HL-60/S4 (cell line): ENCODE results near the gene C11orf21.

Source experiments
- in situ Hi-C: fragments of 300-500 bp; cut with MboI; formaldehyde crosslinking; loops from 2 replicates; pipeline ENCODE4 v1.14.3; 2022; ENCODE audit warnings: low sequenced_read_pairs

C11orf21 gene

DNA sequence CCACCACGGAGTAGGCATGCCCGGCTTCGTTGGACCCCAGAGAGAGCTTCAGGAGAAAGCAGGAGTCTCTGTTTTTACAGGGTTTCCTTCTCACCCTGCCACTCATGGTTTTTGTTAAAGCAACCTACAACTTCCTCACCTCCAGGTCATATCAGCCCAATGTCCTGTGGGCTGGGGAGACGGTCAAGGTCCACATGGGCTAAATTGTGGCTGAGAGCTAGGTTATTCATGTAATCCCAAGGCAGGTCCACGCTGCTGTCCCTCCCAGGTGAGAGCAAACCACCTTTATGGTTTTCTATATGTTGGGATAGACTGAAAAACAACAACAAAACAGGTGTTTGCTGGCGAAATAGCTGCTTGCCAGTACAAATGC lies 19.6 kb upstream of the C11orf21 start:
- in situ Hi-C loops: no loop called here

DNA sequence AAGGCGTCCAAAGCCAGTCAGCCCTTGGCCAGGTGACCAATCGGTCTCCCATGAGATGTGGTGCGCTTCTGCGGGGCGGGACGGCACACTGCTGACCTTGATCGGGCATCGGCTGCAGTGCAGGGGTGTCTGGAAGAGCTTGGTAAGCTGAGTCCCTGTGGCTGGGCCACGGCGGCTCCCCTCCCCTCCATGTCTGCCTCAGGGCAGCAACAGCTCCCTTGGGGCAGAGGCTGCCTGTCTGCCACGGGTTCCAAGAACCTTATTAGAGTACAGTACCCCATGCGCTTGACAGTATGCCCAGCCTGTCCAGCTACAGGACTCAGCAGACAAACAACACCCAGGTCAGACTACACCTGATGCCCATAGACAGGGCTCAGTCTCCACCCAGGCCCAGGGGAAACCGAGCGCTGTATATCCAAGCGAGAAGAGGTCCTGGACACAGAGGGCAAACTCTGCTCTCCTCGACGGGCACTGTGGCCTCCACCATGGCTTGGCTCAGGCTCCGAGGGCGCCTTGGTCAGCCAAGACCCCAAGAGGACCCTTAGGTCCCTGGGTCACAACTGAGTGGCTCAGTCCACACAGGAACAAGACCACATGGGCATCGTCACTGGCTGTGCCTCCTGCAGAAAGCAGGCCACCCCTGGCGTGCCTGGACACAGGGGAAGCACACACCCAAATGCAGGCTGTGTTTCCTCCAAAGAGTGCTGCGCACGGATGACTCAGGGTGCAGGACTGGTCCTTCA lies 19.0 kb upstream of the C11orf21 start:
- in situ Hi-C loops: no loop called here

DNA sequence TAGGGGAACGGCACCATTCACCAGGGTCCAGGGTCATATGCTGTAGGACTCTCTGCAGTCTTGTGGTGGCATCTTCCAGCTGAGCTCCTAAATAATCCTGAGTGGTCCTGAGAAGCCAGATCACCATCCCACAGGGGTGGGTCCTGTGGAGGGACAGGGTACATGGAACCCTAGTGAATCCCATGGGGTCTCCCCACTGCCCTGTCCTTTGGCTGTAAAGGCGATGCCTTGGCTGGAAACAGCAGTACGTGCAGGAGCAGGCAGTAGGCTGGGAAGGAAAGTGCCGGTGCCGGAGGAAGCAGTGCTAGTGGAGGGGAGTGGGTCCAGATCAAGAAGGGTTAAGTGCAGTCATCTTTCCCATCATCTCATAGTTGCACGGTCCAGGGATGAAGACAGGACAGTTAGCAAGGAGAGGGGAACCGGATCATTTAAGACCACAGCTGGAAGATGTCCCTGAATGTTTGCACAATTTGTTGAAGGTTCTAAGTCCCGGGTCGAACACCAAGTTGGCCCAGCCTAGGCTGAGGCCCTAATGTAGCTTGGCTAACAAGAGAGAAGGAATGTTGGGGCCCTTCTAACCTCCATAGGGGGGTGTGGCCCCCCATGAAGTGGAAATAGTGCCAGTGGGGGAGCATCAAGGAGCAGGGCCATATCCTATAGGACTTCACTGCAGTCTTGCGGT lies 18.2 kb upstream of the C11orf21 start:
- in situ Hi-C loops: no loop called here

DNA sequence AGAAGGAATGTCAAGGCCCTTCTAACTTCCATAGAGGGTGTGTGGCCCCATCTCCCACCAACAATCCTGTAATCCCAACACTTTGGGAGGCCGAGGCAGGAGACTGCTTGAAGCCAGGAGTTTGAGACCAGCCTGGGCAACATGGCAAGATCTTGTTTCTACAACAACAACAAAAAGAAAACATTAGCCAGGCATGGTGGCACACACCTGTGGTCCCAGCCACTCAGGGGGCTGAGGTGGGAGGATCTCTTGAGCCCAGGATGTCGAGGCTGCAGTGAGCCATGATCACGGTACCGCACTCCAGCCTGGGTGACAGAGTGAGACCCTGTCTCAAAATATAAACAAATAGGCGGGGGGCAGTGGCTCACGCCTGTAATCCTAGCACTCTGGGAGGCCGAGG lies 17.0 kb upstream of the C11orf21 start:
- in situ Hi-C loops: no loop called here

DNA sequence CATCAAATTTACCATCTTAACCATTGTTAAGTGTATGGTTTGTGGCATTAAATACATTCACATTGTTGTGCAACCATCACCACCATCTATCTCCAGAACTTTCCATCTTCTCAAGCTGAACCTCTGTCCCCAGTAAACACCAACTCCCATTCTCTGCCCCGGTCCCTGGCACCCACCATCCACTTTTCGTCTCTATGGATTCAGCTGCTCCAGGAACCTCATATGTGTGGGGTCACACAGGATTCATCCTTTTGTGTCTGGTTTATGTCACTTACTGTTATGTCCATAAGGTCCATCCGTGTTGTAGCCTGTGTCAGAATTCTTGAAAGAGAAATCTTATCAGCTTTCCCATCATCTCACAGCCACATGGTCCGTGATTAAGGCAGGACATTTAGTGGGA lies 16.4 kb upstream of the C11orf21 start:
- in situ Hi-C loops: no loop called here

DNA sequence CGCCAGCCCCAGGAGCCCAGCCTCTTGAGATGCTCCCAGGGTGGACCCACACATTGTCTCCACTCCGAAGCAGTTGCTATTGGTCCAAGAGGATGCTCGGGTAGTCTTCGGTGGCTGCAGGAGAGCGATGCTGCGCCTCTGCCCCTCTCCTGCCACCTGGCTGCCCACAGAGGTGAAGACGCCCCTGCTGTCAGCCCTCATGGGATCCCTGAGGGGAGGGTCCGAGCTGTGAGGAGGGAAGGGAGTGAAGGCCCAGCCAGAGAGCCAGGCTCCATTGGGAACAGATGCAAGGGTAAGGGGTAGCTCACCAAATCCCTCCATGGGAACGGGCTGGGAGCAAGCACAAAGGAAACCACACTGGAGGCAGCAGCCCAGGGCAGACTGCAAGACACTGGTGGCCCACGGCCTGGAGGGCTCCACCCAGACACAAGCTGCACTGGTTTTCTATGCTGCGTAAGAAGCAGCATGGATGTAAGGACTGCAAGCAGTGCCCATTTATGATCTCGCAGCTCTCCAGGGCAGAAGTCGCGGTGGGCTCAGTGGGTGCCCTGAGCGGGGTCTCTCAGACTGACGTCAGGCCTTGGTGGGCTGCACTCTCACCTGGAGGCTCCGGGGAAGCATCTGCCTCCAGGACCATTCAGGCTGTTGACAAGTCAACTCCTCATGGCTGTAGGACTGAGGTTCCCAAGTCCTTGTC lies 15.8 kb upstream of the C11orf21 start:
- in situ Hi-C loops: no loop called here

DNA sequence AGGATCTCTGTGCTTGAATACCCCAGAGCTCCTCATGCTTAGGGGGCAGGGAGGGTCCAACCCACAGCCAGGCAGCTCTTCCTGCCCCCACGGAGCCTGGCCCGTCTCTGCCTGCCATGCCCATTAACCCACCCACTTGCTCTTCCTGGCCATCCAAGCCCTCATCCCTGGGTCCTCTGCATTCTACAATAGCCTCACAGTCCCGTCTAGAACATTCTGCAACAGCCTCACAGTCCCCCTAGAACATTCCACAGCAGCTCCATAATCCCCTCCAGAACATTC lies 15.2 kb upstream of the C11orf21 start:
- in situ Hi-C loops: no loop called here

DNA sequence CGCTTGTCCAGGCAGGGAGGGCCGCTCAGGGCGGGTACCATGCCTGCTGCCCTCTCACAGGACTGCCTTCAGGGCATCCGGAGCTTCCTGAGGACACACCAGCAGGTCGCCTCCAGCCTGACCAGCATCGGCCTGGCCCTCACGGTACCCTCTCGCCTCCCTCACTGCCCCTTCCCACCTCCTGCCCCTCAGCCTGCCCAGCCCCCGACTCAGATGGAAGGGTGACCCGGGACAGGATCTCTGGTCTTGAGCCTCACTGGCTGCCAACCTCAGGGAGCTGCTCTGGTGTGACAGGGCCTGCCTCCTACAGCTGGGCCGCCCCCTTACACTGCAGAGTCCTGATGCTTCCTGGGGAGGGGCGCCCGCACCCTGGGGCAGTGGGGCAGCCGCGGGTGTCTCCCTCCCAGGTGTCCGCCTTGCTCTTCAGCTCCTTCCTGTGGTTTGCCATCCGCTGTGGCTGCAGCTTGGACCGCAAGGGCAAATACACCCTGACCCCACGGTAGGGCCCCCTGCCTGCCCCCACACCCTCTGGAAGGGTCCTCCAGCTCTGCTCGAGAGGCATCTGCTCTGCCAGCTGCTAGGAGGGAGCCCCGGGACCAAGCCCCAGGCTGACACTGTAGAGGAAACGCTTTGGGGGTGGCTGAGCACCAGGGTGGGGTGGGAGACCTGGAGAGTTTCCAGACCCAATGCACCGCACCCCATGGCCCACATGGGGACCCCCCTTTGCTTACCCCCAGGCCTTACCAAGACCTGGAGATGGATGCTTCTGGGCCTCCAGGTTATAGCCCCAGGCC lies 14.6 kb upstream of the C11orf21 start:
- in situ Hi-C loops: no loop called here

DNA sequence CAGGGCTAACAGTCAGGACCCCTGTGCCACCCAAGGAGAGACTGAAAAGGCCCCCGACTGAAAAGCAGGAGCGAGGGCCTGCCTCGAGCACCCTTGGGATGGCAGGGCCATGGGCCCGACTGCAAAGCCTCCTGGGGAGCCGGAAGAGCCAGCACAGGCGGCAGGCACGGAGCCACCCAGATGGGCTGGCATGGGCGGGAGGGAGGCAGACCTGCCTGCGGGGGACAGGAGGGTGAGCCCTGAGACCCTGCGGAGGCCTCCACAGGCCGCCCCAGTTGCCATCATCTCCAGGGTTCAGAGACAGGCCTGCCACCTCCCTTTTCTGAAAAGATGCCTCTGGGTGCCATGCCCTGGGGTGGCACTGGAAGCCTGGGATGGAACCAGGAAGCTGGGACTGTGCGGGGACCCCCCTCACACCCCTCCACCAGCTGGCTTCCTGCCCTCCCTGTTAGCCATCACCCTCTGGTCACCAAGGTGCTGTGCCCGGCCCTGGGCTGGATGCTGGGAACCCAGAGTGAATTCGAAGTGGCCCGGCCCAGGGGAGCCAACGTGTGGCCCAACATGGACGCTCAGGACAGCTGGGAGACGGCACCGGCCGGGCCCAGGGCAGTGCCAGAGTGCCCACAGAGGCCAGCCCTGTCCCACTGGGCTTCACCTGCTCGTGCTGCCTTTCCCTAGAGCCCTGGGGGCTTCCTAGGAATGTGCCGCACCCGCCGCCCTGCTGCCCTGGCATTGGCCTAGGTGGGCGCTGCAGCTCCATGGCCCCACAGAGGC lies 13.9 kb upstream of the C11orf21 start:
- in situ Hi-C loops: no loop called here

DNA sequence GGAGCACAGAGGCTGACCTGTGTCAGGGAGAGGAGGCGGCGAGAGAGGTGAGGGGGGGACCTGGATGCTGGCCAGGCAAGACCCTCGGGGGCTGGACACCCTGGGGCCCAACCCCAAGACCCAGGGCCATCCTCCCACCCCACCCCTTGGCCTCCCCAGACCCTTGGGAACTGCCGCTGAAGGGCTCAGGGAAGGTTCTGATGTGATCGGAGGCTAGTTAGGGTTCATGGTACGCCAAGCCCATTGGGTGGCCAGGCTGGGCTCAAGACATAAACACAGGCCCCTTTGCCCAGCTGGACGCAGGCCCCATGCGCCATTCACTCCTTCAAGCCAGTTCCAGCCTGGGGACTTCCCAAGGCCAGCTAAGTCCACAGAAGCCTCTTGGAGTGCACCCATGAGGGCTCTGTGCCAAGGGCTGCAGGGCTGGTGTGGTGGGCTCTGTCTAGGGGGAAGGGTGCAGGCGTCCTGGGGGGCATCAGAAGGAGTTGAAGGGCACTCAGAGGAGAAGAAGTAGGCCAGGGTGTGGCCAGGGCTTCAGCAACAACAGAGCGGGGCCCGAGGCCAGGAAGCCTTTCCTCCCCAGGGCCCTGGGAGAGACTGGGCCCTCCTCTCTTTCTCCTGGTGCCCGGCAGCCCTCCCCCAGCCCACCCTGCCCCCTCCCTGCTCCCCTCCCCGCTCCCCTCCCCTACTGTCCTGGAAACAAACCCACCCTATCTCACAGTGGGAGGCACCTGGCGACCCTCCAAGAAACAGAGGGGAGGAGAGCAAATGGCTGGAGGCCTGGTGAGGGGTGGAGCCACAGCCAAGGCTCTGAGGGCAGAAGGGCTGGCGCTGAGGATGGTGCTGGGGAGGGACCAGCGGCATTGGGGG lies 13.0 kb upstream of the C11orf21 start:
- in situ Hi-C loops: no loop called here

DNA sequence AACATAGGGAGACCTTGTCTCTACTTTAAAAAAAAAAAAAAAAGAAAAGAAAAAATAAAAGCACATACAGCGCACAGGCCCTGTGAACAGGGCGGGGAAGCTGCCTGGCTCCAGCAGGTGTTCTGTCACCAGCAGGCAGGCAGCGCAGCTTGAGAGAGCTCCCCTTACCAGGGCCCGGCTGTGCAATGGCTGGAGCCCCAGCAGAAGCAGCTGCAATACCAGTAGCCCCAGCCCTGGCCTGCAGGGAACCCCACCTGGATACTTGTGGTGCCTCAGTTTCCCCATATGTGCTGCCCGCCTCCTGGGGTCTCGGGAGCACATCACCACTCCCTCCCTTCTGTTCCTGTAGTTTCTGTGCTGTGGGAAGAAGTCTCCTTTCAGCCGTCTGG lies 12.4 kb upstream of the C11orf21 start:
- in situ Hi-C loops: no loop called here

DNA sequence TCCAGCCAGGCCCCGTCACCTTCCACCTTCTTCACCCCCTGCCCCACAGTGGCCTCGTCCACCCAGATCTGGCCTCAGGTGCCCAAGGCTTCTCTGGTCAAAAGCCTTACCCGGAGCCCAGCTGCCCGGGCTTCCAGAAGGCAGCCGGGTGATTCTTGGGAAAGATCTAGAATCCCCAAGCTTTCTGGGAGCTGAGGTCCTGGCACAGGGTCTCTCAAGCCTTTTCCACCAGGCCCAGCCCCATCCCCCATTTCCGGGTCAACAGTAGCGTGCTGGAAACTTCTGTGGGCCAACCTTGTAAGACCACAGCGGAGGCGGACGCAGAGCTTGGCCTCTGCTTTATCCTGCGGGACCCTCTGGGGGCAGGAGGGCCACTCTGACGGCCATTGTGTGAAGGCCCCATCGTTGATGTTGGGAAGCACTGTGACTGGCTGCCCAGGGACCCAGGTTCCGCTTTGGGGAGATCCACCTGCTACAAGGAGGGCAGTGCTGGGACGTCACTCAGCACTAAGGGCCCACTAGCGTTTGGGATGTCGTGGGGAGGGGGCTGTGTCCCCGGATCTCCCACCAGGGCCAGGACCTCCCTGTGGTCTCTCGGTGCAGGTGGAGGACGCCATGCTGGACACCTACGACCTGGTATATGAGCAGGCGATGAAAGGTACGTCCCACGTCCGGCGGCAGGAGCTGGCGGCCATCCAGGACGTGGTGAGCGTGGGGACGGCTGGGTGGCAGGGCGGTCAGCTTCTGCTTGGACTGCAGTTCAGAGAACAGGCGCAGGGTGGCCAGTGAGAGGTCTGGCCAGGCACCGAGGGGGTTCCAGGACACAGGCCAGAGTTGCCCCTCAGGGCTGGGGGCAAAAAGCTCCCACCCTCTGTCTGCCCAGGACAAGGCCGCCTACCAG lies 11.6 kb upstream of the C11orf21 start:
- in situ Hi-C loops: no loop called here

DNA sequence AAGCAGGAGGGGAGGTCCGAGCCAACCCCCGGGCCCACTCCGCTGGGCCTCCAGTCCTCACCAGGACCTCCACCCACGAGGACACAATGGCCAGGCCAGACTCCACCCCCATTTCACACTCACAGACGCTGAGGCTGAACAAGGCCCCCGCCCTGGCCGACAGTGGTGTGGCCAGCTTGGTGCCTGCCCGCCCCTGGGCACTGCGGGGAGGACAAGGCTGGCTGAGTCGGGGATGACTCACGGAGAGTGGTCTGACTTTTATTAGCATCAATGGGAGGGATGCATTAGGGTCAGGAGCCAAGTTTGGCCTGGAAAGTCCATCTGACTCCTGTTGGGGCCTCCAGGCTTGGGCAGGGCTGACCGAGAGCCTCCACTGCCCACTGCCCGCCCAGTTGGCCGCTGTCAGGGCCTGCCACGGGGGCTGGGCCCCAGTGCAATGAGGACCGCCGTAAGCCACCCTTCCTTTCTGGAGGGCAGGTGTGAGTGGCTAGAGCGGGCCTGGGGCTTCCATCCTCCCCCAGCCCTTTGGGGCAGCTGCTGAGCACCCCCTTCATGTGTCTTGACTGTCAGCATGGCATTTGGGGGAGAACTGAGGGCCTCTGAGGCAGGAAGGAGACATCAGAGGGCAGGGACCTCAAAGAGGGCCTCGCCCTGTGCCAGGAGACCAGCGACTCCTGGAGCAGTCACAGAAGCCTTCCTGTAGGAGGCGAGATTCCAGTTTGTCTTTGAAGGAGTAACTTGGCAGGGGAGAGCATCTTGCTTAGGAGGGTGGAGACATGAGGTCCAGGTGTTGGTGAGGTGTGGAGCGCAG lies 10.7 kb upstream of the C11orf21 start:
- in situ Hi-C loops: no loop called here

DNA sequence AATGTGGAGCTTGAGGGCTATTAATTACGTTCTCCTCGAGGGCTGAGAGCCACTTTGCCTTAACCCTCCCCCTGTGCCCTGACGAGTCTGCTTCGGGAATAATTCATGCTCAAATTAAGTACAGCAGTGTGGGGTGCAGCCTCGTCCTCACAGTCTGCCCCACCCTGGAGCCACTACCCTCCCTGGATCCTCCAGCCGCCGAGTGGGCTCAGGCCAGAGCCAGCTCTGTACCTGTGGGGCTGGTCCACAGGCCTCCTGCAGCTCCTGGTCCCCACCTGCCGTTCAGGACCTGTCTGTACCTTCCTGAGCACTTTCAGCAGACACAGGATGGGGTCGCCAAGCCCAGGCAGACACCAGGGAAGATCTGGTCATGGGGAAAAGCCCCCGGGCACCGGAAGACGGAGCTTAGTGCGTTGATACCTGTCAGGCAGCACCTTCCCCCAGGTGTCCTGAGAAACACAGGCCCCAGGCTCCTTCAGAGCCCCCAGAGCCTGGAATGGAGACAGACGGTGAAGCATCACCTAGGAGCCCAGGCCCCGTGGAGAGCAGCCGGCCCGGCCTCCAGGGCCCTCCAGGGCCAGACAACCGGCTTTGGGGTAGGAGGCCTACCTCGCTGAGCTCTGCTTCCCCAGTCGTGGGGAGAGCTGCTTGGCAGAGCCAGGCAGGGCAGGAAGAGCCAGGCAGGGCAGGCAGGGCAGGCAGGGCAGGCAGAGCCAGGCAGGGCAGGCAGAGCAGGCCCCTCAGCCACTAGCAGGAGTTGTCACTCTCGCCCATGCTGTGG lies 9.8 kb upstream of the C11orf21 start:
- in situ Hi-C loops: no loop called here

DNA sequence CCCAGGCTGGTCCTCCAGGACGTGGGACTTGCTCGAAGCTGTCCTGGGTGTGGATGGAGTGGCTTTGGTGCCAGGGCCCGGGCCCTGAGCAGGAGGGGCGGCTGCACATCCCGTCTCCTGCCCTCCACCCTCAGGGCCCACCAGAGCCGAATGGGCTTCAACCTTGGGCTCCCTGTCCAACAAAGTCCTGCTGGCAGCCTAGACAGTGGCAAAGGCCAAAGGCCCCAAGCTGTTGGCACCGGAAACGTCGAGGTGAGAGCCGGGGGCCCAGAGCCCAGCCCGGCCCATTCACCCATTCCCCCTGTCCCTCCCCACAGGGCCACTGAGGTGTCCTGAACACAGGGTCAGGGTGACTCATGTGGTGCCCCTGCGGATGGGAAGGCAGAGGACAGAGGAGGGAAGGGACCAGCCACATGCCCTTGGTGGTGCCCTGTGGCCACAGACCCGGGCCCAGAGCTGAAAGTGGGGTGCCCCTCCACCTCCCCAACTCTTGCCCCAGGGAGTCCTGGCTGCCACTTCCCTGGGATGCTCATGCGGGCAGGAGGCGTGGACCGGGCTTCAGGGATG lies 9.2 kb upstream of the C11orf21 start:
- in situ Hi-C loops: no loop called here

DNA sequence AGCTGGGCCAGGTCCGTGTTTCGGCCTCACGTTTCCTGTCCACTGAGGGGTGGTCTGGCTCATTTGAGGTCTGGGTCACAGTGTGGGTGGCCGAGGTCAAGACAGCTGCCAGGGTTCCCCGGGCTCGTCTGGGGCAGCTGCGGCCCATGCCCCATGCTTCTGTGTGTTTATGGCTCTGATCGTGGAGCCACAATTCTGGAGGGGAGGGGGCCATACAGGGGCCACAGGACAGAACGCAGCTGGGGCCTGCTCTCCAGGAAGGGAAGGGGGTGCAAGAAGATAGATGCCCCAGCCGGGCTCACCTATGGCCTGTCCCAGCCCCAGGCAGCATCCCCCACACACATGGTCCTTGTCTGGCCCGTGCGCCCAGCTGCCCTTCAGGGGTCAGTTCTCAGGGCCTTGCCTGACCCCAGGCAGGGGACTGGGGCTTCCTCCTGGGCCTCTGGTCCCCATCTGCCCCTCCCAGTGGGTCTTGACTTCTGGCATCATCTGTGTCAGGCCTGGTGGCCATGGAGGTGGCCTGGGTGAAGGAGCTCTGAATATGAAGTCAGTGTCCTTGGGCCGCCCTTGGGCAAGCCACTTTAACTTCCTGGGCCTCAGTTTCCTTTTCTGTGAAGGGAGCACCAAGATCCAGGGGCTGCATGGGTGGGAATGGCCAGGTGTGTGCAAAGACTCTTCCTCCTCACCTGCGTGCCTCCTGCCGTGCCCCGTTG lies 8.5 kb upstream of the C11orf21 start:
- in situ Hi-C loops: no loop called here
